SK-N-SH treated with all-trans-retinoic acid at 6 μM for 48 hours (cell line): ENCODE results near the gene ST3GAL3.

Source experiments
- ATAC-seq: fragments of 200-7000 bp; cut with Tn5 transposase; 3 replicates; pipeline ENCODE4 v1.9.1; 2020; ENCODE audit warnings: mild to moderate bottlenecking, moderate library complexity
- ARNTL ChIP-seq: fragments of 450-650 bp; formaldehyde crosslinking; IDR thresholded peaks from 2 replicates; pipeline ENCODE4 v1.5.0; 2020; ENCODE audit warnings: low read depth, mild to moderate bottlenecking, moderate library complexity, borderline replicate concordance
- CREB5 ChIP-seq: fragments of 250-450 bp; sonication (Bioruptor Pico); IDR thresholded peaks from 2 replicates; pipeline ENCODE4 v1.5.1; 2020; ENCODE audit warnings: low read depth, mild to moderate bottlenecking, moderate library complexity
- CSDC2 ChIP-seq: fragments of 250-450 bp; sonication (Bioruptor Pico); IDR thresholded peaks from 2 replicates; pipeline ENCODE4 v1.5.0; 2020; ENCODE audit warnings: mild to moderate bottlenecking, moderate library complexity
- CSRNP3 ChIP-seq: fragments of 250-450 bp; sonication (Bioruptor Pico); IDR thresholded peaks from 2 replicates; pipeline ENCODE4 v1.5.1; 2021; ENCODE audit warnings: mild to moderate bottlenecking, moderate library complexity
- ESRRG ChIP-seq: fragments of 250-450 bp; sonication (Bioruptor Pico); IDR thresholded peaks from 2 replicates; pipeline ENCODE4 v1.6.1; 2021; ENCODE audit warnings: mild to moderate bottlenecking
- GLIS3 ChIP-seq: fragments of 250-450 bp; sonication (Bioruptor Pico); IDR thresholded peaks from 2 replicates; pipeline ENCODE4 v1.5.0; 2020; ENCODE audit warnings: mild to moderate bottlenecking, moderate library complexity
- OSR1 ChIP-seq: fragments of 250-450 bp; sonication (Bioruptor Pico); IDR thresholded peaks from 2 replicates; pipeline ENCODE4 v1.8.0; 2022; ENCODE audit warnings: moderate library complexity, mild to moderate bottlenecking, inconsistent platforms
- PATZ1 ChIP-seq: fragments of 250-450 bp; sonication (Bioruptor Pico); IDR thresholded peaks from 2 replicates; pipeline ENCODE4 v1.8.0; 2020; ENCODE audit warnings: mild to moderate bottlenecking, moderate library complexity, borderline replicate concordance
- SNAI2 ChIP-seq: fragments of 250-450 bp; sonication (Bioruptor Pico); IDR thresholded peaks from 2 replicates; pipeline ENCODE4 v1.5.0; 2020; ENCODE audit warnings: mild to moderate bottlenecking, moderate library complexity
- ZFP3 ChIP-seq: fragments of 250-450 bp; sonication (Bioruptor Pico); IDR thresholded peaks from 2 replicates; pipeline ENCODE4 v1.5.0; 2020; ENCODE audit warnings: mild to moderate bottlenecking, moderate library complexity
- ZFP30 ChIP-seq: fragments of 450-650 bp; formaldehyde crosslinking; IDR thresholded peaks from 2 replicates; pipeline ENCODE4 v1.5.0; 2022; ENCODE audit warnings: mild to moderate bottlenecking, moderate library complexity
- ZNF565 ChIP-seq: fragments of 450-650 bp; formaldehyde crosslinking; conservative IDR thresholded peaks from 2 replicates; pipeline ENCODE4 v1.5.0; 2020; ENCODE audit warnings: low read depth, mild to moderate bottlenecking, moderate library complexity
- ZNF70 ChIP-seq: fragments of 450-650 bp; formaldehyde crosslinking; IDR thresholded peaks from 2 replicates; pipeline ENCODE4 v1.5.0; 2020; ENCODE audit warnings: mild to moderate bottlenecking, moderate library complexity
- ZNF8 ChIP-seq: fragments of 450-650 bp; formaldehyde crosslinking; IDR thresholded peaks from 2 replicates; pipeline ENCODE4 v1.5.0; 2020; ENCODE audit warnings: mild to moderate bottlenecking, moderate library complexity

ST3GAL3 gene

GRCh38 chr1:43783671-43784205, 76.4 kb downstream of the ST3GAL3 start (continued):
- TF ChIP-seq ZNF565 (CRISPR knock-in tag): no peak
- no peak for TF ChIP-seq ZFP3
- no peak for TF ChIP-seq GLIS3 (CRISPR knock-in tag)
- TF ChIP-seq OSR1 (CRISPR knock-in tag): no peak
- TF ChIP-seq ZNF70 (CRISPR knock-in tag): no peak

GRCh38 chr1:43786201-43786958, 79.0 kb downstream of the ST3GAL3 start:
- no peak for ATAC-seq
- no peak for TF ChIP-seq CREB5 (CRISPR knock-in tag)
- TF ChIP-seq GLIS3 (CRISPR knock-in tag): no peak
- TF ChIP-seq ARNTL: no peak

DNA sequence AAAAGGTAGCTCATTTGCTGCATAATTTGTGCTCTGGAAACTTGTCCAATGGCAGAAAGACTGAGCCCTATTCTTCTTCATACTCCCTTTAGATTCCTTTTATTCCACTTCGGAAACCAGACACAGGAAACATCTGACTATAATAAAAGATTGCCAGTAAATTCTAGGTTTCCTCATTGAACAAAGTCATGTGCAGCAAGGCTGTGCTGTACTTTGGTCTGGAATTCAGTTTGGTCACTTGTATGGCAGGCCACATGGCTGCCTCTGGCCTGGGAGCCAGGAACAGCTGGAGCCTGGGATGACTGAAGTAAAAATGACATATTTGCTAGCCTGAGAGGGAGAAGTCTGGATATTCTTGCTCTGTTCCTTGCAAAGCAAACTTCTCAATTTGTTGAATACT, 79.6 kb downstream of the ST3GAL3 start:
- peak; percentile 70 for ATAC-seq

GRCh38 chr1:43789604-43790550, 82.5 kb downstream of the ST3GAL3 start:
- no peak for ATAC-seq
- TF ChIP-seq ZNF8 (CRISPR knock-in tag) (no peak), SNAI2 (CRISPR knock-in tag) (no peak), ZFP30 (CRISPR knock-in tag) (no peak), PATZ1 (CRISPR knock-in tag) (no peak)
- TF ChIP-seq, all 23 proteins: peak for 0

More for the DNA sequence above, 79.6 kb downstream of the ST3GAL3 start:
- TF ChIP-seq ZNF70 (CRISPR knock-in tag) (no peak), SNAI2 (CRISPR knock-in tag) (no peak), CSDC2 (no peak), CREB5 (CRISPR knock-in tag) (no peak)

GRCh38 chr1:43791243-43791642, 83.9 kb downstream of the ST3GAL3 start:
- TF ChIP-seq ESRRG (CRISPR knock-in tag): no peak
- no peak for TF ChIP-seq ZNF8 (CRISPR knock-in tag)
- no peak for TF ChIP-seq ZFP30 (CRISPR knock-in tag)
- no peak for TF ChIP-seq PATZ1 (CRISPR knock-in tag)
- no peak for TF ChIP-seq GLIS3 (CRISPR knock-in tag)
- TF ChIP-seq CSDC2: no peak
- no peak for TF ChIP-seq SNAI2 (CRISPR knock-in tag)
- TF ChIP-seq OSR1 (CRISPR knock-in tag): no peak
- TF ChIP-seq CSRNP3 (CRISPR knock-in tag): no peak
- TF ChIP-seq, all 23 proteins: peak for 0
- no peak for ATAC-seq
